OCI-LY7 (cell line): ENCODE results near the gene ACD. TPM values are rescaled to one million over a fixed set of nuclear protein-coding genes. Genes with fewer than 3 reads are reported as not detected.
A peak's percentile ranks its signal among the peaks of the same experiment; 100 is the strongest.

Experiments used
- BruUV-seq: library from RNA; stranded (reverse); fragments of 400-500 nt; replicated peaks from 2 replicates; lab custom pipeline; 2021; lab: Mats Ljungman, UMichigan
- CTCF ChIA-PET: fragments of 300-600 bp; sonication (Branson Sonifier 250); formaldehyde crosslinking; loops from one replicate; lab custom pipeline; 2022; ENCODE audit warnings: antibody characterized with exemption; ENCODE audit not compliant: unreplicated experiment; lab: Charles Lee
- POLR2A ChIA-PET: fragments of 300-600 bp; sonication (Branson Sonifier 250); formaldehyde crosslinking; loops from one replicate; lab custom pipeline; 2022; ENCODE audit warnings: antibody characterized with exemption; lab: Charles Lee
- DNase-seq: peaks from one replicate; pipeline ENCODE4 v3.0.0-alpha.2; 2015; ENCODE audit warnings: low spot score
- H2AFZ ChIP-seq: fragments of 200-600 bp; sonication (generic), shearing (Covaris generic); 2 replicates; pipeline ENCODE4 v1.6.1; 2014; ENCODE audit warnings: mild to moderate bottlenecking, antibody characterized with exemption, low read length, moderate library complexity
- H3K27ac ChIP-seq: fragments of 200-600 bp; sonication (generic); 2 replicates; pipeline ENCODE4 v1.5.1; 2014; ENCODE audit warnings: mixed run types, low read depth, mild to moderate bottlenecking, moderate library complexity, low read length, inconsistent platforms; ENCODE audit not compliant: poor library complexity, severe bottlenecking
- H3K36me3 ChIP-seq: fragments of 200-600 bp; sonication (generic); 2 replicates; pipeline ENCODE4 v1.6.1; 2014; ENCODE audit warnings: mild to moderate bottlenecking, antibody characterized with exemption, low read length, moderate library complexity, mixed read lengths; ENCODE audit not compliant: insufficient read depth
- H3K4me1 ChIP-seq: fragments of 200-600 bp; sonication (generic); 2 replicates; pipeline ENCODE4 v1.5.1; 2014; ENCODE audit warnings: mild to moderate bottlenecking, low read length; ENCODE audit not compliant: insufficient read depth, poor library complexity, severe bottlenecking
- H3K4me2 ChIP-seq: fragments of 200-600 bp; sonication (generic); 2 replicates; pipeline ENCODE4 v1.6.1; 2014; ENCODE audit warnings: mild to moderate bottlenecking, low read length
- H3K4me3 ChIP-seq: fragments of 200-600 bp; sonication (generic); 2 replicates; pipeline ENCODE4 v1.5.1; 2014; ENCODE audit warnings: mild to moderate bottlenecking, low read depth, low read length; ENCODE audit not compliant: poor library complexity, severe bottlenecking
- H3K79me2 ChIP-seq: fragments of 200-600 bp; sonication (generic); 2 replicates; pipeline ENCODE4 v1.6.1; 2016; ENCODE audit warnings: low read depth, mild to moderate bottlenecking, low read length, moderate library complexity, mixed read lengths; ENCODE audit not compliant: insufficient read depth
- H3K9me2 ChIP-seq: fragments of 200-600 bp; sonication (generic); 2 replicates; pipeline ENCODE4 v1.6.1; 2016; ENCODE audit warnings: mild to moderate bottlenecking, low read length, mixed read lengths; ENCODE audit not compliant: insufficient read depth
- H3K9me3 ChIP-seq: fragments of 200-600 bp; sonication (generic); 2 replicates; pipeline ENCODE4 v1.6.1; 2014; ENCODE audit warnings: mild to moderate bottlenecking, mixed run types, low read length, mixed read lengths
- H4K20me1 ChIP-seq: fragments of 200-600 bp; sonication (generic); 2 replicates; pipeline ENCODE4 v1.6.1; 2014; ENCODE audit warnings: mild to moderate bottlenecking, antibody characterized with exemption, low read length, moderate library complexity, mixed read lengths; ENCODE audit not compliant: insufficient read depth
- CTCF ChIP-seq: fragments of 200-600 bp; sonication (generic); conservative IDR thresholded peaks from 2 replicates; pipeline ENCODE4 v1.5.1; 2014; ENCODE audit warnings: mild to moderate bottlenecking, antibody characterized with exemption, low read length, moderate library complexity, mixed read lengths
- EZH2phosphoT487 ChIP-seq: fragments of 200-600 bp; sonication (generic); IDR thresholded peaks from 2 replicates; pipeline ENCODE4 v1.6.1; 2018; ENCODE audit warnings: low read depth, borderline replicate concordance, mild to moderate bottlenecking, mixed run types, antibody characterized with exemption, low read length, moderate library complexity, mixed read lengths
- intact Hi-C: fragments of 100-400 bp; cut with micrococcal nuclease; formaldehyde crosslinking; loops from one replicate; pipeline ENCODE4 v1.10.0; 2022; ENCODE audit not compliant: unreplicated experiment
- total RNA-seq, 2 experiments: library from RNA; depleted of rRNA in 1 of 2; stranded (reverse); fragments of >200 nt in 1 of 2; shearing (Covaris generic) in 1 of 2; gene quantifications; 2 replicates each; pipeline ENCODE4 v1.2.3, GENCODE V29; 2014 to 2022

The ACD gene
- total RNA-seq, 2 experiments from 2014 or later: 33.7 to 45.4 TPM

GRCh38 chr16:67660564-67661028 is 536 bp upstream of the ACD start, which contains the start of gene PARD6A:
TSS of gene PARD6A (plus strand) at chr16:67660960. CDS start at chr16:67661039, 79 bp downstream.
- Histone ChIP-seq H3K4me1 (peaks cover 15% of the 10 kb centered on the region), H3K27ac (peak within 1 kb of the TSS; percentile 81), H4K20me1 (0 out of 2 replicates have a peak, but pooled peaks cover 7% of the 10 kb centered on the region), H3K36me3 (peaks cover 42% of the 10 kb centered on the region), H3K4me2 (peak within 1 kb of the TSS; percentile 89), H3K79me2 (peaks cover 13% of the 10 kb centered on the region; the same call in 1 of the 2 replicates), H3K9me2 (no peaks in the 10 kb centered on the region), H3K9me3 (no peaks in the 10 kb centered on the region), H2AFZ (peak within 1 kb of the TSS; percentile 86), H3K4me3 (peak within 1 kb of the TSS; percentile 83)
- ChIA-PET CTCF (interaction anchor here (1.0 to 2.0 kb wide), 3 partner anchors 16 to 415 kb away, joined by 3 to 6 read pairs (median 4); partner anchors contain the start of gene CARMIL2), POLR2A (interaction anchor here (0.7 to 2.6 kb wide), 12 partner anchors 10 to 172 kb away, joined by 3 to 22 read pairs (median 4); partner anchors contain the start of genes CARMIL2 and CTCF)
- intact Hi-C loops: loop anchor here (1.0 to 2.0 kb wide), 4 partner anchors 98 to 180 kb away; partner anchors contain the start of genes ATP6V0D1 and CTCF
- BruUV-seq: no TSS peak
- peak; percentile 100 for DNase-seq
- TF ChIP-seq EZH2phosphoT487: no peak
- TF ChIP-seq CTCF: no peak

GRCh38 chr16:67658849-67659674 is 998 bp downstream of the ACD start:
- TF ChIP-seq CTCF (no peak), EZH2phosphoT487 (no peak)
- intact Hi-C loops: no loop called here
- H3K4me3 ChIP-seq: peak overlapping the region; percentile 83
- peaks cover 14% of the 10 kb centered on the region for H3K4me1 ChIP-seq
- ChIA-PET POLR2A (interaction anchor here (0.6 to 2.6 kb wide), 6 partner anchors 14 to 170 kb away, joined by 3 to 22 read pairs (median 5); partner anchors contain the start of gene CARMIL2), CTCF (interaction anchor here (1.2 kb wide), 1 partner anchor 15 kb away, joined by 4 read pairs; no protein-coding TSS in a partner anchor)
- H3K9me2 ChIP-seq: no peaks in the 10 kb centered on the region
- peak overlapping the region; percentile 81 for H3K27ac ChIP-seq
- no peak overlapping the region for H2AFZ ChIP-seq
- H3K9me3 ChIP-seq: no peaks in the 10 kb centered on the region
- peaks cover 13% of the 10 kb centered on the region; the same call in 1 of the 2 replicates for H3K79me2 ChIP-seq
- H3K36me3 ChIP-seq: peaks cover 57% of the 10 kb centered on the region
- 0 out of 2 replicates have a peak, but pooled peaks cover 7% of the 10 kb centered on the region for H4K20me1 ChIP-seq
- no peak for DNase-seq
- peak overlapping the region; percentile 89 for H3K4me2 ChIP-seq
- no TSS peak for BruUV-seq
